HS-27A (cell line): Measurements from ENCODE around the gene SCYL1.

Experiments
- DNase-seq: peaks from one replicate; pipeline ENCODE4 v3.0.0-alpha.2; 2012; ENCODE audit warnings: low read depth, missing footprints

SCYL1 gene

GRCh38 chr11:65524741-65525545, at the start of gene SCYL1:
Gene SCYL1 (plus strand): TSS chr11:65525083. CDS start chr11:65525154, 71 bp downstream.
- DNase-seq: peak; percentile 41

GRCh38 chr11:65476632-65477148, 48.2 kb upstream of the SCYL1 start:
- DNase-seq: no peak

GRCh38 chr11:65477149-65477965, 47.5 kb upstream of the SCYL1 start:
- DNase-seq: peak; percentile 83

DNA sequence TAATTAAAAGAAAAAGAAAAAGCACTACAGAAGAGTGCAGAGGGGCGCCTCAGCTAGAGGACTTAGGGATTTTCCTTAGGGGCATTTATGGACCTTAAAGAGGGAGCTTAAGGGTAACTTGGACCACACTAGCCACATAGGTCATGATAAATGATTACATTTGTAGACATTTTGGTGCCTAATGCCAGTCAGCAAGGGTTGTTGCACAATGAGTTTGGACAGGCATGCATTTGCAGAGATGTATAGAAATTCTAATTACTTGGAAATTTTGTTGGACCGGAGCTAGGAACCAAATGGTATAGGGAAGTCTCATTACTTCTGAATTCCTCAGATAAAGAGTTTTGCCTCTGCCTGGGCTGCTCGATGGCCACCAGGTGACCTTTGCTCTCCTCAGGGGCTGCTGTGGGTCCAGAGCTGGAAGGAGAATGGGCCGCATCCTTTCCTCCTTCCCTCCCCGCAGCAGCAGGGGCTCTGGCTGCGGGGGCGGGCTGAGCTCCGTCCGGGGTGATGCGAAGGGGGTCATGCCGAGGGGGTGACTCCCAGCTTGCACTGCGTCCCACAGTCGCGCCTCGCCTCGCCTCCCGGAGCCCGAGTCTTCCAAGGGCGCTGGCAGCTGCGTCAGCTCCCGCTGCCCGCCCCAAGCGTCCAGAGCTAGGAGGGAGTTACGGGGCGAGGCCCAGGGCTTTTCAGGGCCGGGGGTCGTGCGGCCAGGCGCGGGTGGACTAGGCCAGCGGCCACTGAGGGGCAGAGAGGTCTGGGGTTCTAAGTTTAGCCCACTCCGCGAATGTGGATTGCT, 46.3 kb upstream of the SCYL1 start:
- no peak for DNase-seq

DNA sequence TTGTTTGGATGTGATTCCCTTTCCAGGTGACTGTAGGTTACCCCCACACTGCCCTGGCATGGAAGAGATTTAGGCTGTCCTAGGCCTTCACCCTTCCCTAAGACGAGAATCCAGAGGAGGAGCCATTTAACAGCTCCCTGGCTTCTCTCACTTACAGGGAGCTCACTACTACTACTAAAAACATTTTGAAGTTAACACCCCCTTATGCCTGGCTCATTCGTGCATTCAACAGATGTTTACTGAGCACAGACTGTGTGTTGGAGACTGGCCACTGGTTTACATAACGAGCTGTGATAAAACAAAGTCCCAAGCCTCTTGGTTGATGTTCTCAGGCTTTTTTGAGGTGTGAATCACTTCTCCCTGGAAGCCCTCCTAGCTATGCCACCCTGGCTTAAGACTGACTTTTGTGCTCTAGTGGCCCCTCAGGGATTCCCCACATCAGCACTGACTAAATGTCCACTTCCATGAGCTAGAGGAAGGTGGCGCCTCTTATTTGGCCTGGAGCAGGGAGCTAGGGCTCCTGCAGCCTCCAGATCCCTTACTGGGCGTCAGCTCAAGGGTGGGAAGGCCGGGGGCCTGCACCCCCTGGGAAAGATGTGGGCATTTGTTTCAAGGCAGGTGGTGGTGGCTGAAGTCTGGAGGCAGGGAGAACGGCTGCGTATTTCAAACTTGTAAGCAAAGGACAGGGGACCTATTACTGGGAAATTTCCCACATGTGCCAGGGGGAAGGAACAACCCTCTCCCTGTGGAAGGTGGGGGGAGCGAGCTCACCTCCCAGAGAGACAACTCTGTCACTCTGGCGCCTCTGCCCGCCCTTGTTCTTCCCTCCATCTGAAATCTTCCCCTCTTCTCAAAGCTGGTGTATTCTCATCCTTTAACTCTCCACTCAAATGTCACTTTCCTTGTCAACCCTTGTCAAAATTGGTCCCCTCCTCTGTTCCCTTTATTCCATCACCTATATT, 45.4 kb upstream of the SCYL1 start:
- no peak for DNase-seq

DNA sequence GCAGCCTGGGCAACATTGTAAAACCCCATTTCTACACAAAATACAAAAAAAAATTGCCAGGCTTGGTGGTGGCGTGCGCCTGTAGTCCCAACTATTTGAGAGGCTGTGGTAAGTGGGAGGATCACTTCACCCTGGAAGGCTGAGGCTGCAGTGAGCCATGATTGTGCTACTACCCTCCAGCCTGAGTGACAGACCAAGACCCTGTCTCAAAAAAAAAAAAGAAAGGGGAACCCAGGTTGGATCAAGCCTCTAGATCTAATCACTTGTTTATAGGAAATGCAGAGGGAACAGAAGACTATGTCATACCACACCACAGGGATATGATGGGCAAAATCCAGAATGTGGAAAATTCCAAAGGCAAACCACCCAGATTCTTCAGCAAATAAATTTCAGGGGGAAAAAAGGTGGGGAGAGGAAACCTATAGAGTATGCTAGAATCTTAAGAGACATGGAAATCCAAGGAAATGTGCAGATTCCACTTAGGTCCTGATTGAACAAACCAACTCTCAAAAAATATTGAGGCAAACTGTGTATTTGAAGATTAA, 42.5 kb upstream of the SCYL1 start:
- DNase-seq: no peak

GRCh38 chr11:65485920-65486219, 39.0 kb upstream of the SCYL1 start:
- DNase-seq: no peak

DNA sequence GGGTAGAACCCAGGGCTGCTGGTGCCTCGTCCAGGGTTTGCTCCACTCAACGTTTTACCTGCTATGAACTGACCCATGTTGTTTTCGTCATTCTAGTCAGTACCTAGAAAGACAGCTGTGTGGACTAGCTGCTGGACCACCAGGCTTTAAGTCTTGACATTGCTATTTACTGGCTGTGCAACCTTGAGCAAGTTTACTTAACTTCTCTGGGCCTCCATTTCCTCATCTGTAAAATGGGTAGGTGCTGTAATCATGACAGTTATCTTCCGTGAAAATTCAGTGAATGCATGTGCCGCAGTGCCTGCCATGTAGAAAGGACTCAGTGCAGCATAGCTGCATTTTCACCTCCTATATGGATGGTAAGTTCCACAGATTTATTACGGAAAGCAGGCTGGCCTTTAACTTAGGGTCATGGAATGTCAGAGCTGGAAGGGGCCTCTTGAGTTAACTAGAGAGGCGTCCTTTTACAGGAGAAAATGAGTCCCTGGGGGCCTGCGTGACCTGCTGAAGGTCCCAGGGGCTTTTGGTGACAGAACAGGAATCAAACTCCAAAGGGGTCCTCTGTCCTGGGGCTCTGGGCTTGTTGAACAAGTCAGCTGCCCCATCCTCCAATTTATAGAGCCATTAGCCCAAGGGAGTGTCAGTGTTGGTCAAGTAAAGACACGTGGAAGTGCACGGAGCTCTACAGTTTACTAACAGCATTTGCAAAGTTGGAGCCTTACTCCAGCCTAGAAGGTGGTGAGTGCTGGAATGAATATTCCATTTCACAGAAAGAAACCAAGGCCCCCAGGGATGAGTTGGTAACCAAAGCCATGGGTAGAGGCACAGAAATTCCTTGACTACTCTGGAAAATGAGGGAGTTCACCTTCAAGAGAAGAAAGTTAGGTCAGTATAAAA, 38.1 kb upstream of the SCYL1 start:
- DNase-seq: no peak

DNA sequence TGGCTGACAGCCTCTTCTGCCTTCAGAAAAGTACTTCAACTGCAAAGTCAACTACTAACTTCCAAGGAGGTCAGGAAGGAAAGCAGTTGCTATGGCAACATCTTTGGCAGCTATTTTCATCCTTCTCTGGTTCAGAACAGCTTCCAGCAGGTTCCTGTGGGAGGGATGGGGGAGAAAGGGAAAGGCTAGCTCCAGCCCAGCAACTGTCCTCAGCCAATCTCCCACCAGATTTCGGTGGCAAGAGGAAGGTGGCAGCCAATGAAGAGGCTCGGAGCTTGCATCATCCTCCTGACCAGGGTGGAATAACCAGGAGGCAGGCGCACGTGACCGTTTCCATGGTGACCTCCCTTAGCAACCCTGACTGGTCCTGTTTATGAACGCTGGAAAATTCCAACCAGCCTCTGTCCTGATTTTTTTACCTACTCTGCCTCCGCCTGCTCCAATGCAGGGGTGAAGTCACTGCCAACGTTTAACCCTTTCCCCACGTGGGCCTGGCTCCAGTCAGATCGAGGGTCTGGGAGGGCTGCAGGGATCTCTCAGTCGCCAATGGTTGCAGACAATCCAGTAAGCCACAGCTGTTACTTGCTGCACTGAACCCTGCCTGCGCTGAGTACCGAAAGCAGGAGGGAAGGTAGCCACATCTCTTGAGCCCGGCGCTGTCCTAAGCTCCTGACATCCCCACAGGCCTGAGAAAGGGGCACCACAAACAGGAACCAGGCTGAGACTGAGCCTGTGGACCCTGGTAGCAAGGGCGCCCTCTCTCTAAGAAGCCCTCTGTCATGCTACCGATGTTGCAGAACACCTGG, 37.2 kb upstream of the SCYL1 start:
- DNase-seq: peak; percentile 100

GRCh38 chr11:65488273-65489034, 36.4 kb upstream of the SCYL1 start:
- peak; percentile 66 for DNase-seq

DNA sequence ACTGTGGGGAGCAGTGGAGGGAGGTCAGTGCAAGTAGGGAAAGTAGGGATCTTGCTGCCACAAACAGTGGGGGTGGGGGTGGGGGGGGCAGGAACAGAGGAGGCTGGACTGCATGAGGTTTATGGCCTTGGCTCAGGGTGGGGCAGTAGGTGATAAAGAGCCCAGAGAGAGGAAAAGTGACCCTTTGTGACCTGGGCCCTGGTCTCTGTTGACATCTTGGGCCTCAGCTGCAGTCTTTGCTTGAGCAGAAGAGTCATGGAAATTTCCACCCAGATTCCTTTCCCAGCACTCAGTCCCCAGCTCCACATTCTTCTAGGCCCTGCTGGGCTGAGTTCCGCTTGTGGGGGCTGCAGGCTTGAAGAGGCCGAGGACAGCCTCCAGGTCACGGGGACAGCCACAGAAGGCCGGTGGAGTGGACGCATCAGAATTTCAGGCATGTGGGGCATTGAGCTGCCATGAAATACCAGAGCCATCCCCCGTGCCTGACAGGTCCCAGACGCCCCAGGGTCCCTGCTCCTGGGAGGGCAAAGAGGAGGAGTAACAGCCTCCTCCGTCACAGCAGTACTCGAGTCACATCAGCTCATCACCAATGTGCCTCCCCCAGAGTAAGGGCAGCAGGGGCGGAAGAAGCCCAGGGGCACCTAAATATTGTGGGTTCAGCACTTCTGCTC, 35.7 kb upstream of the SCYL1 start:
- DNase-seq: peak; percentile 95

DNA sequence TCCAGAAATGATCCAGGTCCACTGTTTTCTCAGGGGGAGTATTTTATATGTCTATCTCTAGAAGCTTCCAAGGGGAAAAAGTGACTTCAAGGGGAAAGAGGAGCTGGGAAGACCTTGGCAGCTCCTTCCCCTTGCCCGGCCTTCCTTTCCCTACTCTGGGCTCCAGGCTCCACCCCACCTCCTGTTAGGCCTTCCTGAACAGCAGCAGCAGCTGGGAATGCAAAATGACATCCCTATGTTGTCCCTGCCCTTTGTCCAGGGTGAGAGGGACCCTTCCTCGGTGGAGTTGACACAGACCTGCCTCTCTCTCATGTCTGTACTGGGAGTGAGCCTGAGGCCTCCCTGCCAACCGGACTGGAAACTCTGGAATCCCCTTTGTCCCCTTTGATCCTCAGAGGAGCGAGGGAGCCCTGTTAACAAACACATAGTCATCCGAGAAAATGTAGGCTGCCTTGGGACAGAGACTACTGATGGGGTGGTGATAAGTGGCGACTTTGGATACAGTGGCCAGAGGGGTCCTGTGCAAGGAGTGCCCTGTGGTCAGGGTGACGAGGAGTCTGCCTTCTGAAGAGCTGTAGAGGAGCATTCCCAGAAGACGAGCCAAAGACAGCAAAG, 35.1 kb upstream of the SCYL1 start:
- DNase-seq: no peak

GRCh38 chr11:65491163-65491465, 33.8 kb upstream of the SCYL1 start:
- no peak for DNase-seq

GRCh38 chr11:65491614-65492386, 33.1 kb upstream of the SCYL1 start:
- DNase-seq: peak; percentile 92

- no peak for DNase-seq
Measured at GRCh38 chr11:65492387-65492636, 32.6 kb upstream of the SCYL1 start.

GRCh38 chr11:65492637-65493366, 32.1 kb upstream of the SCYL1 start:
- peak; percentile 74 for DNase-seq
